Liver (tissue), 9 donors: ENCODE data around the gene FGF10. TPM values are rescaled to one million over a fixed set of nuclear protein-coding genes. Genes with fewer than 3 reads are reported as not detected.

Experiments used
- DNase-seq: peaks from one replicate; pipeline ENCODE4 v3.0.0-alpha.2; 2017; ENCODE audit warnings: low spot score
- H3K27ac ChIP-seq, 2 donors: one replicate each; pipeline ENCODE4 v1.7.0; 2013; ENCODE audit warnings: inconsistent platforms in 2 of 2, low read length in 2 of 2, control low read depth in 1 of 2, low read depth in 1 of 2, mild to moderate bottlenecking in 1 of 2
- H3K27me3 ChIP-seq, 4 donors: one replicate each; pipeline versions ENCODE4 v1.6.1 to v1.7.0; 2013; ENCODE audit warnings: low read length in 3 of 4, inconsistent platforms in 1 of 4, mild to moderate bottlenecking in 1 of 4, moderate library complexity in 1 of 4; ENCODE audit not compliant: control insufficient read depth in 4 of 4, insufficient read depth in 4 of 4
- H3K36me3 ChIP-seq, 4 donors: one replicate each; pipeline versions ENCODE4 v1.6.1 to v1.7.0; 2013; ENCODE audit warnings: low read length in 3 of 4, mild to moderate bottlenecking in 3 of 4, low read depth in 1 of 4, moderate library complexity in 1 of 4; ENCODE audit not compliant: control insufficient read depth in 4 of 4, insufficient read depth in 3 of 4
- H3K4me1 ChIP-seq, 4 donors: one replicate each; pipeline versions ENCODE4 v1.6.1 to v1.7.0; 2013; ENCODE audit warnings: low read length in 3 of 4, mild to moderate bottlenecking in 3 of 4, moderate library complexity in 1 of 4; ENCODE audit not compliant: control insufficient read depth in 4 of 4, insufficient read depth in 4 of 4
- H3K4me3 ChIP-seq, 3 donors: one replicate each; pipeline versions ENCODE4 v1.6.1 to v1.7.0; 2013; ENCODE audit warnings: low read length in 3 of 3, control low read depth in 1 of 3, low read depth in 1 of 3, mild to moderate bottlenecking in 1 of 3
- H3K9ac ChIP-seq, 2 donors: one replicate each; pipeline ENCODE4 v1.7.0; 2013; ENCODE audit warnings: low read length in 2 of 2, mild to moderate bottlenecking in 2 of 2, moderate library complexity in 2 of 2, control low read depth in 1 of 2, low read depth in 1 of 2
- H3K9me3 ChIP-seq, 4 donors: one replicate each; pipeline versions ENCODE4 v1.6.1 to v1.7.0; 2013; ENCODE audit warnings: low read length in 3 of 4; ENCODE audit not compliant: control insufficient read depth in 4 of 4
- EGR1 ChIP-seq, 2 donors: IDR thresholded peaks; 2 replicates each; pipeline ENCODE4 v1.6.1; 2016 to 2018; ENCODE audit warnings: antibody characterized with exemption in 2 of 2, low read depth in 2 of 2
- FOXA1 ChIP-seq: IDR thresholded peaks from 2 replicates; pipeline ENCODE4 v1.6.1; 2016; ENCODE audit warnings: antibody characterized with exemption
- FOXA2 ChIP-seq: IDR thresholded peaks from 2 replicates; pipeline ENCODE4 v1.6.1; 2016; ENCODE audit warnings: antibody characterized with exemption
- HNF4A ChIP-seq, 2 donors: conservative IDR thresholded peaks; 2 replicates each; pipeline ENCODE4 v1.6.1; 2016; ENCODE audit warnings: antibody characterized with exemption in 2 of 2, mild to moderate bottlenecking in 2 of 2
- HNF4G ChIP-seq: IDR thresholded peaks from 2 replicates; pipeline ENCODE4 v1.6.1; 2016; ENCODE audit warnings: antibody characterized with exemption
- JUND ChIP-seq, 2 donors: IDR thresholded peaks; 2 replicates each; pipeline ENCODE4 v1.6.1; 2016; ENCODE audit warnings: antibody characterized with exemption in 2 of 2
- NR2F2 ChIP-seq: IDR thresholded peaks from 2 replicates; pipeline ENCODE4 v1.6.1; 2016; ENCODE audit warnings: antibody characterized with exemption
- RAD21 ChIP-seq, 2 donors: IDR thresholded peaks; 2 replicates each; pipeline ENCODE4 v1.6.1; 2016; ENCODE audit warnings: antibody characterized with exemption in 2 of 2, mild to moderate bottlenecking in 2 of 2
- RXRA ChIP-seq, 2 donors: IDR thresholded peaks; 2 replicates each; pipeline ENCODE4 v1.6.1; 2017 to 2018; ENCODE audit warnings: antibody characterized with exemption in 2 of 2, mild to moderate bottlenecking in 1 of 2
- SP1 ChIP-seq: IDR thresholded peaks from 2 replicates; pipeline ENCODE4 v1.6.1; 2018; ENCODE audit warnings: antibody characterized with exemption, mild to moderate bottlenecking
- YY1 ChIP-seq: IDR thresholded peaks from 2 replicates; pipeline ENCODE4 v1.6.1; 2016; ENCODE audit warnings: antibody characterized with exemption, mild to moderate bottlenecking
- WGBS: extraction: QIAGEN DNeasy Blood & Tissue Kit; methylation state at CpG from one replicate; pipeline ENCODE4 v1.1.7; 2013; 5-methylcytosine and 5-hydroxymethylcytosine counted together
- polyA plus RNA-seq, 2 donors: library from polyadenylated mRNA; stranded (reverse) in 1 of 2; unstranded in 1 of 2; fragments of 200-250 nt in 1 of 2; fragments of >200 nt in 1 of 2; fragmentation: Nextera tagmentation in 1 of 2; extraction: Ambion mirVana in 1 of 2; gene quantifications; one replicate each; pipeline versions ENCODE4 v1.2.1 to v1.2.3, GENCODE V29; 2013 to 2015
- total RNA-seq, 2 donors: library from RNA; depleted of rRNA; stranded (reverse); fragments of >200 nt; gene quantifications; one replicate each; pipeline ENCODE4 v1.2.3, GENCODE V29; 2014
- TF ChIP-seq, protein P1 (sequence below): IDR thresholded peaks from 2 replicates; pipeline ENCODE4 v1.6.1; 2016; ENCODE audit warnings: antibody characterized with exemption
- TF ChIP-seq, protein P2 (sequence below): fragments of 150-350 bp; IDR thresholded peaks from 2 replicates; pipeline ENCODE4 v1.5.1; 2017; ENCODE audit warnings: improper control_type of control experiment, low read depth, low read length; ENCODE audit not compliant: missing input control
- TF ChIP-seq, protein P3 (sequence below): IDR thresholded peaks from 2 replicates; pipeline ENCODE4 v1.6.1; 2016; ENCODE audit warnings: antibody characterized with exemption, mild to moderate bottlenecking
- donor health status: healthy.
- donor health status: healthy.
- donor health status: healthy.
- donor health status: healthy.
- donor health status: healthy.

FGF10 gene
- total and polyA plus RNA-seq, 4 donors: 0.12 to 0.61 (median 0.25) TPM; not detected in 1

DNA sequence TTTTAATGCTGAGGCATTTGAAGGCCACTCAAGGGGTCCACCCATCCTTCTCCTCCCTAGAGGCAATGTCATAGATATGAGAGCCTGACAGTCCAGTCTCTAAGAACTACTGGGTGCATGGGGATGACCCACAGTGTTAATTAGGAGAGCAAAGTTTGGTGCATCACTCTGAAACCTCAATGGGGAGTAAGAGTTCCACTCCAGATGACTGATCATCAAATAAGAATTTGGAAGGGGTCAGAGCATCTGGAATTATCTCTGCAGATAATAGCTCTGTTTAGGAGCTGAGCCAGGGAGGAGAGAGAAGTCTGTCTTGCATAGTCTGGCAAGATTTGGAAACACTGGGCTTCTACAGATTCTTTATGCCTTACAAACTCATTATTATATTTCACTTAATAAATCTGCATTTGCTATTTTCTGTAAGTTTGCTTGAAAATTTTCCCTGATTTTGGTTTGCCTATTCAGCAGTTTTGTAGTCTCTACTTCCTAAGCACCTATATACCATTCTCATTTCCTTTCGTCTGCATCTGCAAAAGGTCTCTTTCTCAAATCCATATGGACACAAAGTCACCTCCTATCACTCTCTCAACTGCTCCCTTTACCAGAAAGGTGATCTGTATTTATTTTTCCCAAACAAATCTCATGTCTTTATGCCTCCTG, 27.7 kb downstream of the FGF10 start:
- peaks cover 0 to 3% (median 0%) of the 10 kb centered on the region in 4 donors for H3K27me3 ChIP-seq
- DNase-seq: no peak
- TF ChIP-seq, protein P1, sequence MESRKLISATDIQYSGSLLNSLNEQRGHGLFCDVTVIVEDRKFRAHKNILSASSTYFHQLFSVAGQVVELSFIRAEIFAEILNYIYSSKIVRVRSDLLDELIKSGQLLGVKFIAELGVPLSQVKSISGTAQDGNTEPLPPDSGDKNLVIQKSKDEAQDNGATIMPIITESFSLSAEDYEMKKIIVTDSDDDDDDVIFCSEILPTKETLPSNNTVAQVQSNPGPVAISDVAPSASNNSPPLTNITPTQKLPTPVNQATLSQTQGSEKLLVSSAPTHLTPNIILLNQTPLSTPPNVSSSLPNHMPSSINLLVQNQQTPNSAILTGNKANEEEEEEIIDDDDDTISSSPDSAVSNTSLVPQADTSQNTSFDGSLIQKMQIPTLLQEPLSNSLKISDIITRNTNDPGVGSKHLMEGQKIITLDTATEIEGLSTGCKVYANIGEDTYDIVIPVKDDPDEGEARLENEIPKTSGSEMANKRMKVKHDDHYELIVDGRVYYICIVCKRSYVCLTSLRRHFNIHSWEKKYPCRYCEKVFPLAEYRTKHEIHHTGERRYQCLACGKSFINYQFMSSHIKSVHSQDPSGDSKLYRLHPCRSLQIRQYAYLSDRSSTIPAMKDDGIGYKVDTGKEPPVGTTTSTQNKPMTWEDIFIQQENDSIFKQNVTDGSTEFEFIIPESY: no peak
- TF ChIP-seq EGR1 (IDR thresholded peaks at IDR 0.05; ENCODE audit: low read depth in 2 of 2): no peak
- TF ChIP-seq, protein P2, sequence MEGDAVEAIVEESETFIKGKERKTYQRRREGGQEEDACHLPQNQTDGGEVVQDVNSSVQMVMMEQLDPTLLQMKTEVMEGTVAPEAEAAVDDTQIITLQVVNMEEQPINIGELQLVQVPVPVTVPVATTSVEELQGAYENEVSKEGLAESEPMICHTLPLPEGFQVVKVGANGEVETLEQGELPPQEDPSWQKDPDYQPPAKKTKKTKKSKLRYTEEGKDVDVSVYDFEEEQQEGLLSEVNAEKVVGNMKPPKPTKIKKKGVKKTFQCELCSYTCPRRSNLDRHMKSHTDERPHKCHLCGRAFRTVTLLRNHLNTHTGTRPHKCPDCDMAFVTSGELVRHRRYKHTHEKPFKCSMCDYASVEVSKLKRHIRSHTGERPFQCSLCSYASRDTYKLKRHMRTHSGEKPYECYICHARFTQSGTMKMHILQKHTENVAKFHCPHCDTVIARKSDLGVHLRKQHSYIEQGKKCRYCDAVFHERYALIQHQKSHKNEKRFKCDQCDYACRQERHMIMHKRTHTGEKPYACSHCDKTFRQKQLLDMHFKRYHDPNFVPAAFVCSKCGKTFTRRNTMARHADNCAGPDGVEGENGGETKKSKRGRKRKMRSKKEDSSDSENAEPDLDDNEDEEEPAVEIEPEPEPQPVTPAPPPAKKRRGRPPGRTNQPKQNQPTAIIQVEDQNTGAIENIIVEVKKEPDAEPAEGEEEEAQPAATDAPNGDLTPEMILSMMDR: no peak
- no peak for TF ChIP-seq FOXA1
- no peak for TF ChIP-seq RAD21 (IDR thresholded peaks at IDR 0.05)
- no peak for TF ChIP-seq JUND (IDR thresholded peaks at IDR 0.05)
- TF ChIP-seq, protein P3, sequence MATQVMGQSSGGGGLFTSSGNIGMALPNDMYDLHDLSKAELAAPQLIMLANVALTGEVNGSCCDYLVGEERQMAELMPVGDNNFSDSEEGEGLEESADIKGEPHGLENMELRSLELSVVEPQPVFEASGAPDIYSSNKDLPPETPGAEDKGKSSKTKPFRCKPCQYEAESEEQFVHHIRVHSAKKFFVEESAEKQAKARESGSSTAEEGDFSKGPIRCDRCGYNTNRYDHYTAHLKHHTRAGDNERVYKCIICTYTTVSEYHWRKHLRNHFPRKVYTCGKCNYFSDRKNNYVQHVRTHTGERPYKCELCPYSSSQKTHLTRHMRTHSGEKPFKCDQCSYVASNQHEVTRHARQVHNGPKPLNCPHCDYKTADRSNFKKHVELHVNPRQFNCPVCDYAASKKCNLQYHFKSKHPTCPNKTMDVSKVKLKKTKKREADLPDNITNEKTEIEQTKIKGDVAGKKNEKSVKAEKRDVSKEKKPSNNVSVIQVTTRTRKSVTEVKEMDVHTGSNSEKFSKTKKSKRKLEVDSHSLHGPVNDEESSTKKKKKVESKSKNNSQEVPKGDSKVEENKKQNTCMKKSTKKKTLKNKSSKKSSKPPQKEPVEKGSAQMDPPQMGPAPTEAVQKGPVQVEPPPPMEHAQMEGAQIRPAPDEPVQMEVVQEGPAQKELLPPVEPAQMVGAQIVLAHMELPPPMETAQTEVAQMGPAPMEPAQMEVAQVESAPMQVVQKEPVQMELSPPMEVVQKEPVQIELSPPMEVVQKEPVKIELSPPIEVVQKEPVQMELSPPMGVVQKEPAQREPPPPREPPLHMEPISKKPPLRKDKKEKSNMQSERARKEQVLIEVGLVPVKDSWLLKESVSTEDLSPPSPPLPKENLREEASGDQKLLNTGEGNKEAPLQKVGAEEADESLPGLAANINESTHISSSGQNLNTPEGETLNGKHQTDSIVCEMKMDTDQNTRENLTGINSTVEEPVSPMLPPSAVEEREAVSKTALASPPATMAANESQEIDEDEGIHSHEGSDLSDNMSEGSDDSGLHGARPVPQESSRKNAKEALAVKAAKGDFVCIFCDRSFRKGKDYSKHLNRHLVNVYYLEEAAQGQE: no peak
- no peak for TF ChIP-seq RXRA (IDR thresholded peaks at IDR 0.05)
- no peak for TF ChIP-seq YY1
- no peak for TF ChIP-seq NR2F2
- TF ChIP-seq SP1: no peak
- TF ChIP-seq HNF4G: no peak
- H3K4me1 ChIP-seq: no peaks in the 10 kb centered on the region
- H3K27ac ChIP-seq: no peak overlapping the region
- H3K4me3 ChIP-seq: no peak overlapping the region
- H3K9me3 ChIP-seq: no peaks in the 10 kb centered on the region
- H3K9ac ChIP-seq: no peak overlapping the region
- no peaks in the 10 kb centered on the region for H3K36me3 ChIP-seq
- 72% methylated on average over 1 of the region's 1 CpG for WGBS

DNA sequence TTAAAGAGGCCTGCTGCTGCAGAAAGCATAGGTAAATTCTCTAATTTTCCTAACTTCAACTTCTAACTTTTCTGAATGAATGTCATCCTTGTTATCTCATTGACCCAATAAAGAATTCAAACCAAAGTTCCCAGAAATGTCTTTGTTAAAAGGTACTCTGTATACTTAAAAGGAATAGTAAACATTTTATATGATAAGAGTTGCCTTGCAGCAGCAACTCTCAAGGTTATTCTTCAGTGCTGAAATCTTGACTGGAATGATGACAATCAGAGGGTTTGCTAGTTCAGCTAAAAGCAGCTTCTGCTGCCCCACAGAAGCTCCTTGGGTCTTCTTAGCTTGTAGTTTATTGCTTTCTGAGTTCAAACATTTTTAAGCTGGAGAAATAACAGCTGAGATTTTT, 28.3 kb downstream of the FGF10 start:
- Histone ChIP-seq H3K27me3 (peaks cover 0 to 3% (median 0%) of the 10 kb centered on the region in 4 donors), H3K9me3 (no peaks in the 10 kb centered on the region), H3K27ac (no peak overlapping the region), H3K9ac (no peak overlapping the region), H3K4me3 (no peak overlapping the region), H3K4me1 (no peaks in the 10 kb centered on the region), H3K36me3 (no peaks in the 10 kb centered on the region)
- DNase-seq: no peak
- TF ChIP-seq NR2F2 (no peak), FOXA2 (no peak), HNF4A (conservative IDR thresholded peaks at IDR 0.05) (no peak)
